HG03139 (cell line): Measurements from ENCODE around the gene CDC6.
A peak's percentile ranks its signal among the peaks of the same experiment; 100 is the strongest.

Source experiments
- ATAC-seq: cut with Tn5 transposase; IDR thresholded peaks from one replicate; pipeline ENCODE4 v1.9.1; 2021; ENCODE audit not compliant: unreplicated experiment

Gene CDC6, protein sequence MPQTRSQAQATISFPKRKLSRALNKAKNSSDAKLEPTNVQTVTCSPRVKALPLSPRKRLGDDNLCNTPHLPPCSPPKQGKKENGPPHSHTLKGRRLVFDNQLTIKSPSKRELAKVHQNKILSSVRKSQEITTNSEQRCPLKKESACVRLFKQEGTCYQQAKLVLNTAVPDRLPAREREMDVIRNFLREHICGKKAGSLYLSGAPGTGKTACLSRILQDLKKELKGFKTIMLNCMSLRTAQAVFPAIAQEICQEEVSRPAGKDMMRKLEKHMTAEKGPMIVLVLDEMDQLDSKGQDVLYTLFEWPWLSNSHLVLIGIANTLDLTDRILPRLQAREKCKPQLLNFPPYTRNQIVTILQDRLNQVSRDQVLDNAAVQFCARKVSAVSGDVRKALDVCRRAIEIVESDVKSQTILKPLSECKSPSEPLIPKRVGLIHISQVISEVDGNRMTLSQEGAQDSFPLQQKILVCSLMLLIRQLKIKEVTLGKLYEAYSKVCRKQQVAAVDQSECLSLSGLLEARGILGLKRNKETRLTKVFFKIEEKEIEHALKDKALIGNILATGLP

DNA sequence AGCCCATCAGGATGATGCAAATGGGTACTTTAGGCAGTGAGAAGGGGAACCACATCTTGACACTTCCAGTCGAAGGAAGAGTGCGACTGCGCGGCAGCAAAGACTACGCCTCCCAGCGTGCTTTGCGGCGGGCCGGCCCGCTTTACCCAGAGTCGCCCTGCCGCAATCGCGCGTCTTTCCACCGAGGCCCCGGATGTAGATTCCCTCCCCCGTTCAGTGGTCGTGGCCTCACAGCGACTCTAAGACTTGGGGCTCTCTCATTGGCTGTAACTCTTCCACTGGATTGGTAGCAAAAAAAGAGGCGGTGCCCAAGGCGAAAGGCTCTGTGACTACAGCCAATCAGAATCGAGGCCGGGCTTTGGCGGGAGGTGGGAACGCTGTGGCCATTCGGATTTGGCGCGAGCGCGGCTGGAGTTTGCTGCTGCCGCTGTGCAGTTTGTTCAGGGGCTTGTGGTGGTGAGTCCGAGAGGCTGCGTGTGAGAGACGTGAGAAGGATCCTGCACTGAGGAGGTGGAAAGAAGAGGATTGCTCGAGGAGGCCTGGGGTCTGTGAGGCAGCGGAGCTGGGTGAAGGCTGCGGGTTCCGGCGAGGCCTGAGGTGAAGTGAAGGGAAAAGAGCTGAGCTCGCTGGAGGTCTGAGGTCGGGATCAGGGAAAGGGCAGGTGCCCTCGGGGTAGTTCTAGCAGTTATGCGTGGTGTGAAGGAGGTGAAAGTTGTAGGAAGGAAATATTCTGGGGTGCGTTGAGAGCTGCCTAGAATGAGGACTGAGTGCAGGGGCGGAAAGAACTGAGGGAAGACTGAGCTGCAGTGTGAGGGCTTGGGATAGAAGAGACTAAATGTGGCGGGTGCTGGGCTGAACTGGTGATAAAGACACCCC lies at the start of gene CDC6:
Gene CDC6 (plus strand): TSS at position 386 of the 876 bp plus-strand sequence. CDS start 1,542 bp downstream, outside the sequence.
- ATAC-seq: peak; percentile 92

DNA sequence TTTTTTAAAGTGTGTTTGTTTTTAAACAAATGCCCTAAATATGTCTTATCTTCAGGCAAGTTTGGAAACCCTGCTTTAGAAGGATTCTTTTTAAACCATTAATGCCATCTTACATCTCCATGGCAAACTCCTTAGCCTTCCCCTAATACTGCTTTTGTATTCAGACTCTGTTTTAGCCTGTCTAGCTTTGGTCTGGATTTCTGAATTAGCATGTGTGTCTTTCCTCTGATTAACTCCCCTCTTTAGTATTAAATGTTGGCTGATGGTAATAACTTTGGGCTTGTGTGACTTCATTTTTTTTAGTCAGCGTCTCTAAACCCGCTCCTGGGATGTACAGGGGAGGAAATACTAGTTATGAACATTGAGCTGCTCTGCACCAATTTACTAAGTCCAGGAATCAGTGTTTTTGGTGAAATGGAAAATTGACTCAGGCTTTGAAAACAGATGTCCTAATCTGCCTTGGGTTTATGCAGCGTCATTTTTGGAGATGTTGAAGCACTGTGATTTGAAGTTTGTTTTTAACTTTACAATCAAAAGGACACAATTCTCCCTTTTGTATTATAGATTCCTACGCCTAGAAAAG lies 46.3 kb upstream of the CDC6 start:
- no peak for ATAC-seq

DNA sequence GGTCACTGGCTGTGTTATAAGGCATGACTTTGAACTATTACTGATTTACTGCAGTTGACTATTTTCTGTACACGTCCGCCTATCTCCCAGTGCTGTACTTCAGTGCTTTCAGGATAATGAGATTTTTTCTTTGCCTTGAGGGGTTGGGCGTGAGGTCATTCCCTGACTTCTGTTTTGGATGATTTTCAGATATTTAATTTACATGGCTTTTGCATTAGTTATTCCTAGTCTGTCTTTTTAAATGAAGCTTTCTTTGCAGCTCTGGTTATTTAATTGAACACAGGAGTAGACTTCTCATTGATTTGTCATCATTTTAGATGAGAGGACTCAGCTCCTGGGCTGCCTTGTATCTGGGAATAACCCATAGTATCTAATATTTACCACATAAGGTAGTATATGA lies 44.9 kb upstream of the CDC6 start:
- no peak for ATAC-seq

DNA sequence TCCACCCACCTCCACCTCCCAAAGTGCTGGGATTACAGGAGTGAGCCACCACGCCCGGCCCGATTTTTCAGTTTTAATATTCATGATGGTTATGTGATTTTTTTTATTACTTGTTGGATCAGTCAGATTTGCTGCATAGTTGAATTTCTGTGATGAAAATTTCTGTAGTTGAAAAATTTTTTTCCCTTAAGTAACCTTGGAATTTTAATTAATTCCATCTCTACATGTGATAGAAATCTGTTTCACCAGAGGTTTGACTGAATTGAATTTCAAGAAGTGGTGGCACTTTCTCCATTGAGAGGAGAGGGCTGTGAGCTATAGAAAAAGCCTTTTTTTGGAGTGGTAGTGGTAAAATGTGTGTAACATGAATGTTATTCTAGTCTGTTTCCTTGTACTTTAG lies 43.9 kb upstream of the CDC6 start:
- no peak for ATAC-seq

DNA sequence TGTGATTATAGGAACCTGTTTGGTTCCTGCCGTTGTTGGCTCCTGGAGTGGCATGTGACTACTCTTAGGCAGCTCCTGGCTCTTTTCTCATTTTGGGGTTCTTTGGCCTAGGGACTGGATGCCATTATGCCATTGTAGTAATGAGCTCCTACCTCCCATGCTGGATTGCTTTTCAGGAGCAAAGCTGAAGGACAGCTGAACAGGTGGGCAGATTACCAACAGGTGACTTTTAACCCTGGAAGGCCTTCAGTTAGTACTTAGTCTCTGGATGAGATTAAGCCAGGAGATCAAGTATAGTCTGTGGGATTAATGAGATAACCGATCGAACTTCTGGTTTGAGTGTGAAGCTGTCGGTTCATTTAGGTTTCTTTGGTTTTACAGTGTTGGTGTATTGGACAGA lies 43.4 kb upstream of the CDC6 start:
- no peak for ATAC-seq

DNA sequence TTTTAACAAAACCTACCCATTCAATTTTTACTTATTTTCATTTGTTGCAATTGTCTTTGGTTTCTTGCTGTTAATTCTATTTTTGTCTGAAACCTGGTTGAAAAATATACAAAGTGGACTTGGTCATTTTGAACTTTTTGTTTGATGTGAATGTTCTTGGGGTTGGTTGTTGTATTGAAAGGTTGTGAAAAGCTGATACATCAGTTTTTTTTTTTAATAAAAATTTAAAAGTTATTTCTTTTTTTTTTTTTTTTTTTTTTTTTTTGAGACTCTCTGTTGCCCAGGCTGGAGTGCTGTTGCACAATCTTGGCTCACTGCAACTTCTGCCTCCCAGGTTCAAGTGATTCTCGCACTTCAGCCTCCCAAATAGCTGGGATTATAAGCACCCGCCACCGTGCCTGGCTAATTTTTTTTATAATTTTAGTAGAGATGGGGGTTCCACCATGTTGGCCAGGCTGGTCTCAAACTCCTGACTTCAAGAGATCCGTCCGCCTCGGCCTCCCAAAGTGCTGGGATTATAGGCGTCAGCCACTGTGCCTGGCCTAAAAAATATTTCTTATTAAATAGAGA lies 39.7 kb upstream of the CDC6 start:
- no peak for ATAC-seq

DNA sequence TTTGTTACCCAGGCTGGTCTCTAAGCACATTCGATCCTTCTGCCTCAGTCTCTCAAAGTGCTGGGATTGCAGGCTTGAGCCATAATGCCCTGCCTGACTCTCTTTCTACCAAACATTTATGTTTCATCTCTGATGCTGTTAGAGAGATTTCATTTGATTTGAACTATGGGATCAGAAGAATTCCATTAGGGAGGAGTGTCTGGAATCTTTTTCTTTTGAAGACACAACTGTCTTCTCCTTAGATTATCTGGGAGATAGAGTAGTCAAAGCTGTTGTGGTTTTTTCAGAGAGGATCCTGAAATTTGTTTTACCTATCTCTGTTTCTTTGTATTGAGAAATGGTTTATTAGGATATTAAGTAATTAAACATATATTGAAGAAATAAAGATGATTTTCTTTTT lies 39.2 kb upstream of the CDC6 start:
- ATAC-seq: no peak

DNA sequence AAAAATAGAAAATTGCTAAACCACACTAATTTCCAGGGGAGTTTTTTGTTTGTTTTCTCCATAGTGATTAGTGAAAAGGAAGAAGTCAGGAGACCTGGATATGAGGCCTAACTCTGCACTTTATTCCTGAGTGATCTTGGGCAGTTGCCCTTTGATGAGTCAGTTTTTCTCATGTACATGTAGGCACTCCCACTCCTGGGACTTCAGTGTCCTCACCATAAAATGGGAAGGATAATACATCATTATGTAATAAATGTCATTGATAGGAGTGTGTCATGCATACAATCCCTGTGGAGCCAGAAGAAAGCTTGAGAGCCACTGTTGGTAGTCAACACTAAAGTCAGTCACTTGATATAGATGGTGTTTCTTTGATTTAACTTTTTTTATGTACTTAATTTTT lies 36.1 kb upstream of the CDC6 start:
- no peak for ATAC-seq

DNA sequence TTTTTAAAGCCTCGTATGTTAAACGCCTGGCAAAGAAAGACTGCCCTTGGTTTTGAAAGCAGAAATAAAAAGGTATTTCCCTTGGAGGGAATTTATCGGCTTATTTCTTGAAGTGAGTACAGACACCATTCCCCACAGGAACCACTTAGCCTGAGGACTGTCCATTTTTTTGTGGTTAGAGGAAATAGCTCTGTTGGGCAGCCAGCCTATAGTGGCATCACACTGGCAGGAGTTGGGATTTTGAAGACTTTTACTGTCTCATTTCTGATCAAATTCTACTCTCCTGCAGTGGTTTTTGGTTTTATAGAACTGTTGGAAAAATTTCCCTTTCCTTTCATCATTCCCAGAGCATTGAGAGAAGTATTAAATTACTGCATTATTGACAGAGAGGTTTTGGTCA lies 34.1 kb upstream of the CDC6 start:
- ATAC-seq: no peak

DNA sequence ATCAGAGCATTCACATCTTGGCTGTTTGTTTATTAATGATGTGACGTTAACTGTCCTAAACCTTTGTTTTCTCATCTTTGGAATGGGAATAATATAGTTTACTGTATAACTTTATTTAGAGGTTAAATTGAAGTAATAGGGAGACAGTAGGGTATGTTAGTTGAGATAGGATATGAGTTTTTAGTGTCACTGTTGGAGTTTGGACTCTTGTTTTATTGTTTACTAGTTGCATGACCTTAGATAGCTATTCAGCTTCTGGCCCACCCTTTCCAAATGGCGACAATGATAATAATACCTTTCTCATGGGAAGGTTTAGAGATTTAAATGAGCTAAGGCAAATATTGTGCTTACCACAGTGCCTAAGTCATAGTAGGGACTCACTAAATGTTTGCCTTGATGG lies 28.2 kb upstream of the CDC6 start:
- no peak for ATAC-seq

DNA sequence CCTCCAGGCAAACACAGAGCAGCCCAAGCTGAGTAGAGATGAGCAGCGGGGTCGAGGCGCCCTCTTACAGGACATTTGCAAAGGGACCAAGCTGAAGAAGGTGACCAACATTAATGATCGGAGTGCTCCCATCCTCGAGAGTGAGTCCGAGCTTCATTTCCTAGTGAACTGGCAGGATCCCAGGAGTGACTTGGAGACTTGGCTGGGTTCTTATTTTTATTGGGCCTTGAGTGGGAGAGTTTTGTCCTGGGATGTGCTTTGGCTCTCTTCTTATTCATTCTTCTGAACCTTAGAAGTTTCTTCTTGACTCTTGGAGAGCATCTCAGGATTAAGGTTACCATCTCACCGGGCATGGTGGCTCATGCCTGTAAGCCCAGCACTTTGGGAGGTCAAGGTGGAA lies 27.2 kb upstream of the CDC6 start:
- ATAC-seq: no peak

DNA sequence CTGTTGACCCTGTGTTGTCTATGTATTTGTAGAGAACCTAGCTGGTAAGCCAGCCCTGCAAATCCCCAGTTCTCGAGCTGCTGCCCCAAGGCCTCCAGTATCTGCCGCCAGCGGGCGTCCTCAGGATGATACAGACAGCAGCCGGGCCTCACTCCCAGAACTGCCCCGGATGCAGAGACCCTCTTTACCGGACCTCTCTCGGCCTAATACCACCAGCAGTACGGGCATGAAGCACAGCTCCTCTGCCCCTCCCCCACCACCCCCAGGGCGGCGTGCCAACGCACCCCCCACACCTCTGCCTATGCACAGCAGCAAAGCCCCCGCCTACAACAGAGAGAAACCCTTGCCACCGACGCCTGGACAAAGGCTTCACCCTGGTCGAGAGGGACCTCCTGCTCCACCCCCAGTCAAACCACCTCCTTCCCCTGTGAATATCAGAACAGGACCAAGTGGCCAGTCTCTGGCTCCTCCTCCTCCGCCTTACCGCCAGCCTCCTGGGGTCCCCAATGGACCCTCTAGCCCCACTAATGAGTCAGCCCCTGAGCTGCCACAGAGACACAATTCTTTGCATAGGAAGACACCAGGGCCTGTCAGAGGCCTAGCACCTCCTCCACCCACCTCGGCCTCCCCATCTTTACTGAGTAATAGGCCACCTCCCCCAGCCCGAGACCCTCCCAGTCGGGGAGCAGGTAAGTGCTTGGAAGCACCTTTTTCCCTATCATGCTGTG lies 23.1 kb upstream of the CDC6 start:
- no peak for ATAC-seq

DNA sequence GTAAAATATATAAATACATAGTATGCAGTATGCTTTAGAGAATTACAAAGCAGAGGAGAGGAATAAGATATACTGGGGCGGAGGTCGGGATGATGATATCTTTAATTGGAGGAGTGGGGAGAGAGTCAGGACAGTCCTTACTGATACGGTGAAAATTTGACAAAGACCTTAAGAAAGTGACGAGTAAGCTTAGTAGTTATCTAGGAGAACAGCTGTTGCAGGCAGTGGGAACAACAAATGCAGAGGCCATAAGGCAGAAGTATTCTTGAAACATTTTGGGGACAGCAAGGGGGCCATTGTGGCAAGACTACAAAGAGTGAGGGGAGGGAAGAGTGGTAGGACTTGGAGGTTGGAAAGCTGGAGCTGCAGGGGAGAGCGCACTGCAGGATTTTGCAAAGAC lies 22.3 kb upstream of the CDC6 start:
- ATAC-seq: no peak

DNA sequence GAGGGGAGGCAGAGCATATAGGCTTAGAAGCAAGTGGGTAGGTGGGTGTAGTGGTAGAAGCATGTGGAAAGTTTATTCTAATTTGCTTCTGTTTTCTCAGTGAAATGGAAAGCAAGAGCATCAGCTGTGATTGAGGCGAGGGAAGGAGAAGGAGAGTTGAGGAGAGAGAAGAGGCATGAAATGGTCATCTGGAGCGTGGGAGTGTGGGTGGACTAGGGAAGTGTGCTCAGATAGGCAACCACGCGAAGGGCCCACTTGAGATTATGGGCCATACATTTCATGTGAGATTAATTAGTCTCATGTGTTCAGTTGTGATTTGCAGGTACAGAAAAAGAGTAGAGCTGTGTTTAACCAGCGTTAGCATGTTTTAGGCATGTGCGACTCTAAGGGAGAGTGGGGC lies 20.8 kb upstream of the CDC6 start:
- no peak for ATAC-seq

DNA sequence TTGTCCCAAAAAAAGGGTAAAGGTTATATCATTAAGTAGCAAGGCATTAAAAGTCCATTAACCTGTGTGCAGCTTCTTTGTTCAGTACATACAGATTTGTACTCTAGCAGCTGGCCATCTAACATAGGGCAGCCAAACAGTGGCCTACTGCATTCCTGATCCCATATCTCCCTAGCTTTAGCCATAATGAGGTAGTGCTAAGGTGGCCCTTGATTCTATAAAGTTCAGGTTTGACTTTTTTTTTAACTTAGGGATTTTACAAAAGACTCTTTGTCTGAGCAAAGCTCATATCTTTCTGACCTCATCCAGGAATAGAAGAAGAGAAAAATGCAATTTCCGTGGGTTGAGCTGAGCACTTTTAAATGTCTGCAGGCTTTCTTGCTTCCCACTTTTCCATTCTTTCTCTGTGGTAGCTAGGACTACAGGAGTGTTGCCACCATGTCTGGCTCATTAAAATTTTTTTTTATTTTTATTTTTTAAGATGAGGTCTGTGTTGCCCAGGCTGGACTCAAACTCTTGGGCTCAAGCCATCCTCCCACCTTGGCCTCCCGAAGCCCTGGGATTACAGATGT lies 19.5 kb upstream of the CDC6 start:
- ATAC-seq: no peak

DNA sequence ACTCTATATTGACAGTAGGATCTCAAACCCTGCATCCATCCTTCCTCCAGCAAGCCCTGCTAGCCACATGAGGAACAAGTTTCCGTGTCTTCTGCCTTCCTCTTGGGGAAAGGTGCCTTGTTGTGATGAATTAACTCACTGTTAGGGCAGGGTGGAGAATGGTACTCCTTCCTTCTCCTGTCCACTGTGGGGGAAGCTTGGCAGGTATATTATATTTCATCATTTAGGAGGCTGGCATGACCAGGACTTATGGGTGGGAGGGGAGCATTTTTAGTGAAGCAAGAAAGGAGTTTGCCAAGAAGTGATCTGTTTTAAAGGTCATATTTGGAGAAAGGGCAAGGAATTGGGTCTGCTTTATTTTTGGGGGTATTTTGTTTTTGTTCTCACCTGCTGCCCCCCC lies 9.3 kb upstream of the CDC6 start:
- ATAC-seq: no peak

DNA sequence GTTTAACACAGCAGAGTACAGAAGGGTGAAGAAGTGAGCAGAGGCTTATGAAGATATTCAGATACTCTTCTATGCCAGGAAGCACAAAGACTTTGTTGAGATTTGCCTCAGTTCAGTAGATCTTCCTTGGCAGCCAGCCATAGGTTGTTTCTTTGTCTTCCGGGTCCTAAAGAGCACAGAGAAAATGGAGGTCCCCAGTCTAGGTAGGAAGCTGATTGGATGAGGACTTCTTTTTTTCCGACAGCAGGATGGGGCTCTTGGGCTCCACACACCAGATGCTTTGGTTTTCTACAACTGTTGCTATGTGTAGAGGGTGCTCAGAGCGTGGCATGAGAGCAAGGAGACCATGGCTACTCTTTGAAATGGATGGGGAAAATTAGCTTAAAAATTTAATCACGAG lies 8.3 kb upstream of the CDC6 start:
- ATAC-seq: no peak

DNA sequence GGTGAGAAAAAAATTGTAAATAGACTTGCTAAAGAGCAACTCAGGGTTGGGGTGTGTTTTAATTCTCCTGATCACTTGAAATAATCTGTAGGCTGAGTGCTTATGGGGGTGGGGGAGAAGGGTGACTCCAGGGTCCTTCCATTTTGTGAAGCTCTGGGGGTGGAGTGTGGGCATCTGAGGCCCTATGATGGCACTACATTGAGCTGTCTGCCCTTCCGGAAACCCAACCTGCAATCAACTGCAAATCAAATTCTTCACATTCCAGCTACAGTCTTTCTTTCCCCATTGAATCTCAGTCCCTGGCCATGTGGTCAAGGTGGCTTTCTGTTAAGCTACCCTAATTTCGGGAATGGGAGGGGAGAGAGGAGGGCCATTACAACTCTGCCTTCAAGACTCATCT lies 6.0 kb upstream of the CDC6 start:
- no peak for ATAC-seq

DNA sequence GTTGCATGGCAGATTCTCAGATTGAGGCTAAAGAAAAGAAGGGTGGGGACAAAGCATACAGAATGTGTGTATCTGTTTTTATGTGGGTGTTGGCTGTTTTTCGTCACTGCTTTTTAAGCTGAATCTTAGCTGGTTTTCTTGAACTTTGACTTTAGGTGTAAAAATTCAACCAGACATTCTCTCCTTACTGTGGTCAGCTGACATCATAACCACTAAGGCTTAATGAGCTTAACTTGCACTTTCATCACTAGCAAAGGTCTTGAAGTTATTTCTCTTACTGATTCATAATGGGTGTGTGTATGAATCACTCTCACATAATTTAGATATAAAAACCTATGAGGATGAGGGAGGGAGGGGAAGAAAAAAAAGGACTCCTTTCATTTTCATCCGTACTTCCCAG lies 4.0 kb upstream of the CDC6 start:
- ATAC-seq: no peak

DNA sequence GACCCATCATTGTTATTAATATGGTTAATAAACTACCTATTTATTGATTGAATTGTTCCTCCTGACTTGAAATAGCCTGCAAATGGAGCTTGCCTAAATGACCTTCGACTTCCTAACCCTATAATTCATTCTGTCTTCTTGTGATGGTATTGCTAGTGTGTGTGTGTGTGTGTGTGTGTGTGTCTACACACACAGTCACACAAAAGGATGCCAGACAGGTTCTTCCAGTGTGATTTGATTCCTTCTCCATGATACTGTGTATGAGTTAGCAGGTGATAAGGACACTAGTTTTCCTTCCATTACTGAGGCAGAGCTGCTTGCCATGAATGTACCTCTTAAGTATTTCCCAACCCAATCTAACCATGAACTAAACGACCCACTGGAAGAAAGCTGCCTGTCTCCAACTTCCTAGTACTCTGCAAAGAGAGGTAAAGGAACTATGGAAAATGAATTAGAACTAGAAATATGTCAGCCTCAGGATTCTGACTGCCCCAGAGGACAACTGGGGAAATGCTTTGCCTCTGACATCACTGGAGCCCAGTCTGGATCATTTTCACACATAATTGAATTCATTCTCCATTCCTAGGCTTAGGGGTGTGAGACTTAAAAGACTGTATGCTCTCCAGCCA lies 3.5 kb upstream of the CDC6 start:
- no peak for ATAC-seq
